Adrenal gland (tissue), 12 donors: ENCODE data around the gene KIZ. TPM values are rescaled to one million over a fixed set of nuclear protein-coding genes. Genes with fewer than 3 reads are reported as not detected.

ENCODE experiments used
- DNase-seq, 7 donors: peaks; one replicate each; pipeline ENCODE4 v3.0.0-alpha.2; 2019 to 2020
- H3K27ac ChIP-seq, 5 donors: fragments of 200-600 bp; sonication (generic) in 4 of 5; 1 replicate in 3 of 5; 2 replicates in 2 of 5; pipeline versions ENCODE4 v1.5.1 to v1.8.0; 2016 to 2020; ENCODE audit warnings: mild to moderate bottlenecking in 1 of 5
- H3K27me3 ChIP-seq: fragments of 200-600 bp; 2 replicates; pipeline ENCODE4 v1.8.0; 2021
- H3K36me3 ChIP-seq, 2 donors: fragments of 200-600 bp; replicated peaks in 1 of 2; 1 replicate in 1 of 2; 2 replicates in 1 of 2; pipeline versions ENCODE4 v1.5.1 to v1.8.0; 2018 to 2022
- H3K4me1 ChIP-seq, 2 donors: fragments of 200-600 bp; replicated peaks in 1 of 2; 1 replicate in 1 of 2; 2 replicates in 1 of 2; pipeline versions ENCODE4 v1.5.1 to v1.8.0; 2018 to 2021
- H3K4me3 ChIP-seq, 4 donors: fragments of 200-600 bp; sonication (generic) in 3 of 4; one replicate each; pipeline ENCODE4 v1.5.1; 2016 to 2018
- H3K9me3 ChIP-seq, 3 donors: fragments of 200-600 bp; sonication (generic) in 1 of 3; replicated peaks in 1 of 3; 1 replicate in 2 of 3; 2 replicates in 1 of 3; pipeline versions ENCODE4 v1.5.1 to v1.8.0; 2016 to 2021
- CTCF ChIP-seq, 6 experiments: fragments of 450-650 bp in 4 of 6; fragments of 200-600 bp in 2 of 6; sonication (generic) in 1 of 6; IDR thresholded peaks; 1 replicate in 5 of 6; 2 replicates in 1 of 6; pipeline versions ENCODE4 v1.5.1 to v1.8.0; 2016 to 2021; ENCODE audit warnings: antibody characterized with exemption in 6 of 6, mild to moderate bottlenecking in 2 of 6, moderate library complexity in 1 of 6
- POLR2A ChIP-seq, 2 donors: fragments of 450-650 bp; IDR thresholded peaks; one replicate each; pipeline ENCODE4 v1.6.1; 2017; ENCODE audit warnings: antibody characterized with exemption in 2 of 2, mild to moderate bottlenecking in 2 of 2, moderate library complexity in 1 of 2
- WGBS, 4 donors: extraction: QIAGEN DNeasy Blood & Tissue Kit in 2 of 4; methylation state at CpG; one replicate each; pipeline versions ENCODE4 v1.1.5 to v1.1.7; 2013 to 2017; 5-methylcytosine and 5-hydroxymethylcytosine counted together
- intact Hi-C, 2 donors: fragments of 100-400 bp; cut with DNase I; formaldehyde crosslinking; loops; one replicate each; pipeline versions ENCODE4 v1.14.1 to v1.15.0; 2022 to 2023
- polyA plus RNA-seq, 3 donors: library from polyadenylated mRNA; stranded (reverse); fragments of 200-250 nt in 2 of 3; fragments of 350-450 nt in 1 of 3; fragmentation: Illumina TruSeq in 1 of 3; extraction: RNeasy Lipid Tissue Mini Kit (QIAGEN cat#74804) in 1 of 3; gene quantifications; one replicate each; pipeline ENCODE4 v1.2.3, GENCODE V29; 2013 to 2014
- total RNA-seq, 9 donors: library from RNA; depleted of rRNA in 4 of 9; stranded (reverse); fragments of >200 nt in 4 of 9; fragments of 120-200 nt in 1 of 9; fragmentation: NEBNext Ultra II Directional in 1 of 9; extraction: Animal tissue kit (Norgen Biotek cat#: 25700) in 1 of 9; gene quantifications; one replicate each; pipeline versions ENCODE4 v1.1.0 to v1.2.4, GENCODE V29; 2013 to 2023
- donor health status: healthy with polysubstance abuse.
- donor health status: Bipolar disorder and iron deficiency.
- donor health status: DM: yes; HTN: yes; CAD: no.
- donor health status: DM: no; HTN: no; CAD: no.
- donor health status: DM: no; HTN: no; CAD: no.
- donor health status: DM: yes; HTN: yes; CAD: no.

Gene KIZ
- total and polyA plus RNA-seq, 12 donors, result 10.4 to 62.9 (median 15.3) TPM

- intact Hi-C loops, result no loop called here
- DNase-seq, result no peak
- no peaks in the 10 kb centered on the region for H3K36me3 ChIP-seq
- WGBS, 4 donors, result 83 to 96% (median 92%) methylated on average over 9 of the region's 9 CpGs
- H3K27ac ChIP-seq, result no peak overlapping the region
- peaks cover 5 to 7% of the 10 kb centered on the region in 2 donors for H3K4me1 ChIP-seq
- H3K27me3 ChIP-seq, result no peaks in the 10 kb centered on the region
- no peaks in the 10 kb centered on the region for H3K9me3 ChIP-seq
- no peak for TF ChIP-seq CTCF (IDR thresholded peaks at IDR 0.05)
- H3K4me3 ChIP-seq, result no peak overlapping the region
Measured at GRCh38 chr20:21240394-21240793, 114.5 kb downstream of the KIZ start.

GRCh38 chr20:21241406-21241805 lies 115.5 kb downstream of the KIZ start:
- DNase-seq, result no peak
- Histone ChIP-seq H3K9me3 (no peaks in the 10 kb centered on the region), H3K27ac (no peak overlapping the region), H3K36me3 (no peaks in the 10 kb centered on the region), H3K27me3 (no peaks in the 10 kb centered on the region), H3K4me1 (no peaks in the 10 kb centered on the region), H3K4me3 (no peak overlapping the region)
- intact Hi-C loops, result no loop called here
- no peak for TF ChIP-seq POLR2A (IDR thresholded peaks at IDR 0.05)
- TF ChIP-seq CTCF (IDR thresholded peaks at IDR 0.05), result no peak
- WGBS, 4 donors, result 65 to 88% (median 78%) methylated on average over 7 of the region's 7 CpGs

- Histone ChIP-seq H3K4me1 (no peaks in the 10 kb centered on the region), H3K27me3 (no peaks in the 10 kb centered on the region), H3K4me3 (no peak overlapping the region), H3K36me3 (no peaks in the 10 kb centered on the region), H3K27ac (no peak overlapping the region), H3K9me3 (no peaks in the 10 kb centered on the region)
- no peak for DNase-seq
- 93 to 96% (median 95%) methylated on average over 12 of the region's 12 CpGs for WGBS, 4 donors
- TF ChIP-seq CTCF (IDR thresholded peaks at IDR 0.05) (no peak), POLR2A (IDR thresholded peaks at IDR 0.05) (no peak)
- intact Hi-C loops, result no loop called here
Measured at GRCh38 chr20:21243811-21244210, 117.9 kb downstream of the KIZ start.

- no peaks in the 10 kb centered on the region for H3K36me3 ChIP-seq
- no peaks in the 10 kb centered on the region for H3K9me3 ChIP-seq
- H3K27me3 ChIP-seq, result no peaks in the 10 kb centered on the region
- TF ChIP-seq POLR2A (IDR thresholded peaks at IDR 0.05) (no peak), CTCF (IDR thresholded peaks at IDR 0.05) (no peak)
- DNase-seq, result no peak
- whole genome bisulfite sequencing, 4 donors, result 95 to 97% (median 96%) methylated on average over 3 of the region's 3 CpGs
- H3K4me1 ChIP-seq, result no peaks in the 10 kb centered on the region
- no peak overlapping the region for H3K27ac ChIP-seq
- no peak overlapping the region for H3K4me3 ChIP-seq
- intact Hi-C loops, result no loop called here
Measured at GRCh38 chr20:21244808-21245207, 118.9 kb downstream of the KIZ start.
